ENCODE measurements around the gene CEP83.
A peak's percentile ranks its signal among the peaks of the same experiment; 100 is the strongest.

CEP83 gene

GRCh38 chr12:94308612-94309011 is 151.1 kb downstream of the CEP83 start:
- no peak for TF ChIP-seq CTCF (IDR thresholded peaks at IDR 0.05; ENCODE audit: low read depth, low read length, missing control alignments)
- no peak for DNase-seq (ENCODE audit: low read depth)
- no peak overlapping the region for H3K4me3 ChIP-seq (ENCODE audit: low read depth, low read length)

- TF ChIP-seq CTCF (IDR thresholded peaks at IDR 0.05; ENCODE audit: low read depth, low read length, missing control alignments), result no peak
- DNase-seq (ENCODE audit: low read depth), result peak; percentile 76
- no peak overlapping the region for H3K4me3 ChIP-seq (ENCODE audit: low read depth, low read length)
Measured at GRCh38 chr12:94305130-94305957, 154.3 kb downstream of the CEP83 start.

GRCh38 chr12:94304566-94305061 is 155.1 kb downstream of the CEP83 start:
- TF ChIP-seq CTCF (IDR thresholded peaks at IDR 0.05; ENCODE audit: low read depth, low read length, missing control alignments), result no peak
- no peak overlapping the region for H3K4me3 ChIP-seq (ENCODE audit: low read depth, low read length)
- DNase-seq (ENCODE audit: low read depth), result no peak

GRCh38 chr12:94304012-94304411 is 155.7 kb downstream of the CEP83 start:
- DNase-seq (ENCODE audit: low read depth), result no peak
- no peak for TF ChIP-seq CTCF (IDR thresholded peaks at IDR 0.05; ENCODE audit: low read depth, low read length, missing control alignments)
- H3K4me3 ChIP-seq (ENCODE audit: low read depth, low read length), result no peak overlapping the region

GRCh38 chr12:94299846-94300245 is 159.8 kb downstream of the CEP83 start:
- no peak overlapping the region for H3K4me3 ChIP-seq (ENCODE audit: low read depth, low read length)
- no peak for TF ChIP-seq CTCF (IDR thresholded peaks at IDR 0.05; ENCODE audit: low read depth, low read length, missing control alignments)
- DNase-seq (ENCODE audit: low read depth), result no peak

GRCh38 chr12:94297876-94298505 is 161.7 kb downstream of the CEP83 start:
- no peak for DNase-seq (ENCODE audit: low read depth)
- no peak for TF ChIP-seq CTCF (IDR thresholded peaks at IDR 0.05; ENCODE audit: low read depth, low read length, missing control alignments)
- no peak overlapping the region for H3K4me3 ChIP-seq (ENCODE audit: low read depth, low read length)
